ENCODE results near the gene RNASEH2B. TPM values are rescaled to one million over a fixed set of nuclear protein-coding genes. Genes with fewer than 3 reads are reported as not detected.

The RNASEH2B gene
- total RNA-seq, 2 experiments from 2014 or later = 68.4 to 81.3 TPM

- Mint-ChIP-seq H3K27ac (no peak overlapping the region), H3K36me3 (peaks cover 31% of the 10 kb centered on the region)
Measured at GRCh38 chr13:50941146-50941545, 31.6 kb downstream of the RNASEH2B start.

GRCh38 chr13:50942630-50943311 is 33.2 kb downstream of the RNASEH2B start:
- Mint-ChIP-seq H3K36me3 (peaks cover 22% of the 10 kb centered on the region), H3K4me3 (no peak overlapping the region), H3K4me1 (peaks cover 5% of the 10 kb centered on the region), H3K27me3 (no peaks in the 10 kb centered on the region), H3K9me3 (no peaks in the 10 kb centered on the region), H3K27ac (no peak overlapping the region)
- DNase-seq = no peak

More at GRCh38 chr13:50941146-50941545, 31.6 kb downstream of the RNASEH2B start:
- peaks cover 5% of the 10 kb centered on the region for H3K4me1 Mint-ChIP-seq
- no peak overlapping the region for H3K4me3 Mint-ChIP-seq
- DNase-seq = no peak
- peaks cover 2% of the 10 kb centered on the region for H3K9me3 Mint-ChIP-seq
- H3K27me3 Mint-ChIP-seq = no peaks in the 10 kb centered on the region

- Mint-ChIP-seq H3K4me1 (peaks cover 5% of the 10 kb centered on the region), H3K4me3 (no peak overlapping the region), H3K27ac (no peak overlapping the region), H3K27me3 (no peaks in the 10 kb centered on the region), H3K36me3 (peaks cover 24% of the 10 kb centered on the region), H3K9me3 (no peaks in the 10 kb centered on the region)
- DNase-seq = no peak
Measured at GRCh38 chr13:50945669-50946068, 36.1 kb downstream of the RNASEH2B start.

- no peak for DNase-seq
- Mint-ChIP-seq H3K36me3 (peaks cover 30% of the 10 kb centered on the region), H3K27me3 (no peaks in the 10 kb centered on the region), H3K9me3 (no peaks in the 10 kb centered on the region), H3K27ac (no peak overlapping the region), H3K4me3 (no peak overlapping the region), H3K4me1 (no peaks in the 10 kb centered on the region)
Measured at GRCh38 chr13:50948601-50949000, 39.0 kb downstream of the RNASEH2B start.

GRCh38 chr13:50950849-50951248 is 41.3 kb downstream of the RNASEH2B start:
- Mint-ChIP-seq H3K27me3 (no peaks in the 10 kb centered on the region), H3K4me1 (no peaks in the 10 kb centered on the region), H3K9me3 (no peaks in the 10 kb centered on the region), H3K4me3 (no peak overlapping the region), H3K27ac (no peak overlapping the region), H3K36me3 (peaks cover 26% of the 10 kb centered on the region)
- no peak for DNase-seq

GRCh38 chr13:50951366-50951765 is 41.8 kb downstream of the RNASEH2B start:
- H3K36me3 Mint-ChIP-seq = peaks cover 24% of the 10 kb centered on the region
- no peaks in the 10 kb centered on the region for H3K9me3 Mint-ChIP-seq
- H3K27ac Mint-ChIP-seq = no peak overlapping the region
- no peaks in the 10 kb centered on the region for H3K27me3 Mint-ChIP-seq
- no peak for DNase-seq
- no peak overlapping the region for H3K4me3 Mint-ChIP-seq
- H3K4me1 Mint-ChIP-seq = no peaks in the 10 kb centered on the region

GRCh38 chr13:50955241-50955640 is 45.6 kb downstream of the RNASEH2B start:
- Mint-ChIP-seq H3K4me1 (no peaks in the 10 kb centered on the region), H3K27ac (no peak overlapping the region), H3K36me3 (peaks cover 14% of the 10 kb centered on the region), H3K9me3 (no peaks in the 10 kb centered on the region), H3K27me3 (no peaks in the 10 kb centered on the region), H3K4me3 (no peak overlapping the region)
- no peak for DNase-seq

GRCh38 chr13:50955798-50956197 is 46.2 kb downstream of the RNASEH2B start:
- Mint-ChIP-seq H3K27ac (no peak overlapping the region), H3K9me3 (no peaks in the 10 kb centered on the region), H3K36me3 (peaks cover 12% of the 10 kb centered on the region), H3K4me3 (no peak overlapping the region), H3K4me1 (no peaks in the 10 kb centered on the region), H3K27me3 (no peaks in the 10 kb centered on the region)
- no peak for DNase-seq

- Mint-ChIP-seq H3K36me3 (peaks cover 12% of the 10 kb centered on the region), H3K27ac (no peak overlapping the region), H3K9me3 (no peaks in the 10 kb centered on the region), H3K4me3 (no peak overlapping the region), H3K27me3 (no peaks in the 10 kb centered on the region), H3K4me1 (peaks cover 2% of the 10 kb centered on the region)
- no peak for DNase-seq
Measured at GRCh38 chr13:50957620-50958019, 48.0 kb downstream of the RNASEH2B start.

GRCh38 chr13:50969691-50970090 is 60.1 kb downstream of the RNASEH2B start:
- Mint-ChIP-seq H3K4me1 (no peaks in the 10 kb centered on the region), H3K36me3 (peaks cover 48% of the 10 kb centered on the region), H3K27ac (no peak overlapping the region), H3K27me3 (no peaks in the 10 kb centered on the region), H3K4me3 (no peak overlapping the region), H3K9me3 (no peaks in the 10 kb centered on the region)
- DNase-seq = no peak

- H3K9me3 Mint-ChIP-seq = no peaks in the 10 kb centered on the region
- no peaks in the 10 kb centered on the region for H3K4me1 Mint-ChIP-seq
- H3K27me3 Mint-ChIP-seq = no peaks in the 10 kb centered on the region
- no peak for DNase-seq
- peaks cover 52% of the 10 kb centered on the region for H3K36me3 Mint-ChIP-seq
- no peak overlapping the region for H3K27ac Mint-ChIP-seq
- no peak overlapping the region for H3K4me3 Mint-ChIP-seq
Measured at GRCh38 chr13:50970956-50971355, 61.4 kb downstream of the RNASEH2B start.

GRCh38 chr13:50974268-50974667 is 64.7 kb downstream of the RNASEH2B start:
- H3K27ac Mint-ChIP-seq = no peak overlapping the region
- DNase-seq = no peak
- H3K4me1 Mint-ChIP-seq = no peaks in the 10 kb centered on the region
- H3K27me3 Mint-ChIP-seq = no peaks in the 10 kb centered on the region
- no peak overlapping the region for H3K4me3 Mint-ChIP-seq
- peaks cover 2% of the 10 kb centered on the region for H3K9me3 Mint-ChIP-seq
- peaks cover 59% of the 10 kb centered on the region for H3K36me3 Mint-ChIP-seq

- no peak overlapping the region for H3K4me3 Mint-ChIP-seq
- H3K4me1 Mint-ChIP-seq = no peaks in the 10 kb centered on the region
- H3K36me3 Mint-ChIP-seq = peaks cover 36% of the 10 kb centered on the region
- no peak for DNase-seq
- H3K27ac Mint-ChIP-seq = no peak overlapping the region
- H3K27me3 Mint-ChIP-seq = no peaks in the 10 kb centered on the region
- H3K9me3 Mint-ChIP-seq = peaks cover 9% of the 10 kb centered on the region
Measured at GRCh38 chr13:50979187-50979586, 69.6 kb downstream of the RNASEH2B start.

GRCh38 chr13:50981686-50982085 is 72.1 kb downstream of the RNASEH2B start:
- H3K4me3 Mint-ChIP-seq = no peak overlapping the region
- H3K4me1 Mint-ChIP-seq = no peaks in the 10 kb centered on the region
- no peaks in the 10 kb centered on the region for H3K27me3 Mint-ChIP-seq
- DNase-seq = no peak
- peak overlapping the region; percentile 1 for H3K27ac Mint-ChIP-seq
- peaks cover 16% of the 10 kb centered on the region for H3K36me3 Mint-ChIP-seq
- peaks cover 9% of the 10 kb centered on the region for H3K9me3 Mint-ChIP-seq

- peaks cover 24% of the 10 kb centered on the region for H3K4me1 Mint-ChIP-seq
- H3K36me3 Mint-ChIP-seq = no peaks in the 10 kb centered on the region
- no peaks in the 10 kb centered on the region for H3K9me3 Mint-ChIP-seq
- H3K27ac Mint-ChIP-seq = no peak overlapping the region
- no peak for DNase-seq
- no peaks in the 10 kb centered on the region for H3K27me3 Mint-ChIP-seq
- no peak overlapping the region for H3K4me3 Mint-ChIP-seq
Measured at GRCh38 chr13:50989476-50989875, 79.9 kb downstream of the RNASEH2B start.

GRCh38 chr13:50990065-50990817 is 80.7 kb downstream of the RNASEH2B start:
- Mint-ChIP-seq H3K4me1 (peaks cover 24% of the 10 kb centered on the region), H3K4me3 (no peak overlapping the region), H3K36me3 (no peaks in the 10 kb centered on the region), H3K27ac (no peak overlapping the region), H3K27me3 (no peaks in the 10 kb centered on the region), H3K9me3 (no peaks in the 10 kb centered on the region)
- DNase-seq = no peak
